HG02610 (cell line): ENCODE measurements around the gene CD200R1.

ENCODE experiments used
- ATAC-seq: cut with Tn5 transposase; IDR thresholded peaks from one replicate; pipeline ENCODE4 v1.9.1; 2021; ENCODE audit warnings: mild to moderate bottlenecking, moderate library complexity; ENCODE audit not compliant: unreplicated experiment

Gene CD200R1

DNA sequence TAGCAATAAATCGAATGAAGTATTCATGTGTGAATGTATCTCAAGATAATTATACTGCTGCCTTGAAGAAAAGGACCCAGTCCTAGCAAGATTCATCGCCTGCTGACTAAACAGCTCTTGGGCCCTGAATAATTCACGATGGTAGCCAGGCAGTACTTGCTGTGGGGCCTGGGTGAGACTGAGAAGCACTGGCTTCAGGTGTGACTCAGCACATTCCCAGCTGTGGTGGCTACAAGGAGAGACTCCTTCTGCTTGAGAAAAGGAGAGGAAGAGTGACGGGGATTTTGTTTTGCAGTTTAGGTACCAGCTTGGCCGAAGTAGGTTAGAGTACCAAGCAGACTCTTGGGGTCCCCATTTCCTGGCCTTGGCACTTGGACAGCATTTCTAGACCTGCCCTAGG, 80.6 kb downstream of the CD200R1 start:
- ATAC-seq: no peak

DNA sequence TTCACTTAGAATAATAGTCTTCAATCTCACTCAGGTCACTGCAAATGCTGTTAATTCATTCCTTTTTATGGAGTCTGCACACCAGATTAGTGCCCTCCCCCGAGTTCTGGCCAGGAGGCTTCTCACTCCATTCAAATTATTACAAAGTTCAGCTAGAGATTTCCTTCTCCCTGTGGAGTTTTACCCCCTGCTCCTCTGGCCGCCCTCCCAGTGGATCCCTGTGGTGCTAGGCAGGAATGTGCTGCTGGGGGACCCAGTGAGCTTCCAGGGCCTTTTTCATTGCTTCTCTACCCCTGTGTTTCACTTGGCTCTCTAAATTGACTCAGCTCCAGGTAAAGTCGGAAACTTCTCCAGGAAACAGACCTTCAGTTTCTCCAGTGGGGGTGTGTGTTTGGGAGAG, 85.5 kb downstream of the CD200R1 start:
- ATAC-seq: no peak

DNA sequence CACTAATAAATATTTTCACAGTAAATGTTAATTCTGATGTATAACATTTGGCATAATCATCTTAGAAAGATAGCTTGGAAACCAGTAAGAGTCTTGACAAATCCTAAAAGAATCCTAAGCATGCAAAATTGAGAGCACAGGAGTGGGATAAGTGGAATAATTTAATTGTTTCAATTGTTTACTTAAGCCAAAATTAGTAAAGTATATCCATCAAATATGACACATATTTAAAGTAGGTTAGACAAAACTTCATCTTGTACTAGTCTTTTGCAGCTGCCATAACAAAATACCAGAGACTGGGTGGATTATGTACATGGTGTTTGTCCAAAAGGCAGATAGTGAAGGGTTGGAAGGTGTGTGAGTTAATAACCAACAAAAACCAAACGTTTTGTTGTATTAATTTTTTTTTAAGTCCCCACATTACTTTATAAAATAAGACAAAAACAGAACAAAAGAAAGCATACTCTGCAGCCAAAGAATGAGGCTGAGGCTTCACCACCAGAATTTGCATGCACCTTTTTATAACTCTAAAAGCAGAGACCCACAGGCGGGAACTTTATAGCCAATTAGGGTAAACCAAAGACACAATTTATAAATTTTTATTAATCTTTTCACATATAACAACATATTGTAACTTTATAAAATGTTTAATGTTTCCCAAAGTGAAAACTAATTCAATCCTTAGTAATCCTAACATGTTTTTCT, 86.4 kb downstream of the CD200R1 start:
- ATAC-seq: peak; percentile 38

DNA sequence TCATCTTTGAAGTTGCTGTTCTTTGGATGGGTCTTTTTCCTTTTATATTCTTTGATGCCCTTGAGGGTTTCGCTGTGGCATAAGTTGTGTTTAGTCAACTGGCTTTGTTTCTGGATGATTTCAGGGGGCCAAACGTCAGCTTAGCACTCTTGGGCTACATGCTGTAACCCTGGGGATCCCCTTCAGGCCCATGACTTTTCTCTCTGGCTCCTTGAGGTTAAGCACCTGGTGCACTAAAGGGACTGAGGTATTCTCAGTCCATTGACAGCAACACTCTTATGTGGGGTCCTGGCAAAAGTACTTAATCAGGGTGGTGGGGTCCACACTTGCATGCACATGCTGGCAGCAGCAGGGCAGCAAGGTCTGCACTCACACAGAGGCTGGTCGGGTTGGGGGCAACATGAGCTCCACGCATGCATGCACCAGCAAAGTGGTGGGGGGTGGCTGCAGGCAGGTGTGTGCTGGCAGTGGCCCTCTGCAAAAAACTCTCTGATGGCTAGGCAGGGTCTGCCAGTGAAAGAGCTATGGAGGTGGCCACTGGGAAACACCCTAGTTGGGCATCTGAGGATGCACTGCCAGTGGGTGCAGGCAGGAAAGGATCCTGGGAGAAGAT, 90.1 kb downstream of the CD200R1 start:
- no peak for ATAC-seq

DNA sequence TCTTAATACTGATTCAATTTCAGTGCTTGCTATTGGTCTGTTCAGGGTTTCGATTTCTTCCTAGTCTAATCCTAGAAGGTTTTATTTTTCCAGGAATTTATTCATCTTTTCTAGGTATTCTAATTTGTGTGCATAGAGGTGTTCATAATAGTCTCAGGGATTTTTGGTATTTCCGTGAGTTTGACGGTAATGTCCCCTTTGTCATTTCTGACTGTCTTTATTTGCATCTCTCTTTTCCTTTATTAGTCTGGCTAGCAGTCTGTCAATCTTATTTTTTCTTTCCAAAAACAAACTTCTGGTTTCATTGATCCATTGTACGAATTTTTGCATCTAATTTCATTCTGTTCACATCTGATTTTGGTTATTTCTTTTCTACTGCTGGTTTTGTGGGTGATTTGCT, 93.0 kb downstream of the CD200R1 start:
- no peak for ATAC-seq

DNA sequence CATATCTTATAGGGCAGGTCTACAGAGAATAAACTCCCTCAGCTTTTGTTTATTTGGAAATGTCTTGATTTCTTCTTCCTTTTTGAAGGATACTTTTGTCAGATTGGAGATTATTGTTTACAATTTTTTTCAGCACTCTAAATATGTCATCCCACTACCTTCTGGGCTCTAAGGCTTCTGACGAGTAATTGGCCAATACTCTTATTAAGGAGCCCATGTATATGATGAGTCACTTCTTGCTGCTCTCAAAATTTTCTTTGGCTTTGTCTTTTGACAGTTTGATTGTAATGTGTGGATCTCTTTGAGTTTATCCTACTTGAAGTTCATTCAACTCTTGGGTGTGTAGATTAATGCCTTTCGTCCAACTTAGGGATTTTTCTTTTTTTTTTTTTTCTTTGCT, 99.3 kb downstream of the CD200R1 start:
- ATAC-seq: no peak

DNA sequence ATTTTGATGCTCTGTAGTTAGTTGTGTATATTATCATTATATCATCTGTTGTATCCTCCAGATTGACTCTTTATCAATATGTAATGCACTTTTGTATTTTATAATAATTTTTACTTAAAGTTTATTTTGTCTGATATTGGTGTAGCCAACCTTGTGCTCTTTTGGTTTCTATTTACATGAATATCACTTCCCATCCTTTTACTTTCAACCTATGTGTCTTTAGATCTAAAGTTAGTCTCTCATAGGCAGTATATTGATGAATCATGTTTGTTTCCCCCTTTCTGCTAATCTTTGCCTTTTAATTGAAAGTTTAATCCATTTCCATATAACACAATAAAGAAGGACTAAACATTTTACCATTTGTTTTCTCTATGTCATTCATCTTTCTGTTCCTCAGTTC, 100.2 kb downstream of the CD200R1 start:
- ATAC-seq: no peak

DNA sequence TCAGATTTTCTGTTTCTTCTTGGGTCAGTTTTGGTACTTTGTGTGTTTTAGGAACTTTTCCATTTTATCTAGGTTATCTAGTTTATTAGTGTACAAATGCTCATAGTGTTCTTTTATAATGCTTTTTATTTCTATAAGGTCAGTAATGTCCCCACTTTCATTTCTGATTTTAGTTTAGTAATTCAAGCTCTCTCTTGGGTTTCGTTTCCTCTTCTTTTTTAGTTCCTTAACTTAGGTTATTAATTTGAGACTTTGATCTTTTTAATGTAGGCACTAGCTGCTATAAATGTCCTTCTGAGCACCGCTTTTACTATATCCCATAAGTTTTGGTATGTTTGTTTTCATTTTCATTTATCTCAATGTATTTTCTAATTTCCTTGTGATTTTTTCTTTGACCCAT, 101.3 kb downstream of the CD200R1 start:
- peak; percentile 77 for ATAC-seq

DNA sequence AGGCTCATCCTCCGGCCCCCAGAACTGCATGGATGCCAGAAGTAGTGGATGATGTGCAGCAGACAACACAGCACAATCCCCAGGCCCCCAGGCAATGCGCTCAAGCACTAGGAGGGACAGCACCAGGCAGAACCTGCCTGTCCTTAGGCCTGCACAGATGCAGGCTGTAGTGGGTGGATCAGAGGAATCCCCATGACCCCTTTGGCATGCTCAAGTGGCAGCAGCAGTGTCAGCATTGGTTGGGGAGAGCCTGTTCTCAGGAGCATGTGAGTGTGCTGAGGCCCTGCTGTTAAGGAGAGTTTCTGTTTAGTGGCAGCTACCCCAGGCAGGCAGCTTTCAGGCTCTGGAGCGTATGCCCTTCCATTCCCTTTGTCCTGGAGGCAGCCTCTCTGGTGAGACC, 103.2 kb downstream of the CD200R1 start:
- ATAC-seq: no peak
